Activated CD4-positive, alpha-beta T cell treated with anti-CD3 and anti-CD28 coated beads for 36 hours (primary cell): ENCODE data around the gene ISX. TPM values are rescaled to one million over a fixed set of nuclear protein-coding genes. Genes with fewer than 3 reads are reported as not detected.

ENCODE experiments used
- ATAC-seq: fragments of 200-7000 bp; cut with Tn5 transposase; one replicate; pipeline ENCODE4 v1.10.0; 2021; ENCODE audit warnings: mild to moderate bottlenecking, moderate library complexity
- CTCF ChIA-PET: fragments of 350-600 bp; sonication (Branson Sonifier 250); formaldehyde crosslinking; loops from one replicate; lab custom pipeline; 2021; ENCODE audit warnings: antibody characterized with exemption; lab: Charles Lee
- POLR2A ChIA-PET: fragments of 350-600 bp; sonication (Branson Sonifier 250); formaldehyde crosslinking; loops from one replicate; lab custom pipeline; 2021; ENCODE audit warnings: antibody characterized with exemption, inconsistent platforms; lab: Charles Lee
- DNase-seq: peaks from one replicate; pipeline ENCODE4 v3.0.0-alpha.2; 2020
- H3K27ac Mint-ChIP-seq: one replicate; pipeline ENCODE4 v1.8.0; 2021; ENCODE audit warnings: mixed read lengths
- H3K27me3 Mint-ChIP-seq: one replicate; pipeline ENCODE4 v1.8.0; 2021; ENCODE audit warnings: mixed read lengths
- H3K36me3 Mint-ChIP-seq: one replicate; pipeline ENCODE4 v1.8.0; 2021; ENCODE audit warnings: low read depth, mixed read lengths
- H3K4me1 Mint-ChIP-seq: one replicate; pipeline ENCODE4 v1.8.0; 2021; ENCODE audit warnings: mixed read lengths
- H3K4me3 Mint-ChIP-seq: one replicate; pipeline ENCODE4 v1.8.0; 2021; ENCODE audit warnings: mild to moderate bottlenecking, moderate library complexity, mixed read lengths
- H3K9me3 Mint-ChIP-seq: one replicate; pipeline ENCODE4 v1.8.0; 2021; ENCODE audit warnings: low read depth, mixed read lengths
- intact Hi-C, 2 experiments: fragments of 100-400 bp; cut with DNase I in 1 of 2; cut with micrococcal nuclease in 1 of 2; formaldehyde crosslinking; loops; one replicate each; pipeline versions ENCODE4 v1.14.2 to v1.15.1; 2022 to 2024; cut with DNase I, micrococcal nuclease
- total RNA-seq, 2 experiments: library from RNA; stranded (reverse); gene quantifications; one replicate each; pipeline ENCODE4 v1.2.3, GENCODE V29; 2021

ISX gene
- total RNA-seq, 2 experiments from 2014 or later = not detected

GRCh38 chr22:35132568-35132967, 66.6 kb downstream of the ISX start:
- Mint-ChIP-seq H3K27me3 (peaks cover 38% of the 10 kb centered on the region), H3K27ac (no peak overlapping the region), H3K4me1 (no peaks in the 10 kb centered on the region), H3K9me3 (no peaks in the 10 kb centered on the region), H3K4me3 (no peak overlapping the region), H3K36me3 (no peaks in the 10 kb centered on the region)
- intact Hi-C loops = no loop called here
- CTCF ChIA-PET = interaction anchor here (0.8 to 1.7 kb wide), 2 partner anchors 12 to 21 kb away, joined by 4 to 8 read pairs; no protein-coding TSS in a partner anchor
- ATAC-seq = no peak
- POLR2A ChIA-PET = interaction anchor here (0.6 to 0.7 kb wide), 2 partner anchors 73 to 147 kb away, joined by 3 read pairs; no protein-coding TSS in a partner anchor
- no peak for DNase-seq

GRCh38 chr22:35133702-35134380, 67.9 kb downstream of the ISX start:
- ATAC-seq (no peak), DNase-seq (no peak)
- no peak overlapping the region for H3K27ac Mint-ChIP-seq
- H3K36me3 Mint-ChIP-seq = no peaks in the 10 kb centered on the region
- no peaks in the 10 kb centered on the region for H3K9me3 Mint-ChIP-seq
- POLR2A ChIA-PET = no interaction called here
- H3K4me1 Mint-ChIP-seq = no peaks in the 10 kb centered on the region
- peaks cover 32% of the 10 kb centered on the region for H3K27me3 Mint-ChIP-seq
- no peak overlapping the region for H3K4me3 Mint-ChIP-seq
- intact Hi-C loops = no loop called here
- CTCF ChIA-PET = no interaction called here

- Mint-ChIP-seq H3K36me3 (no peaks in the 10 kb centered on the region), H3K4me3 (no peak overlapping the region), H3K9me3 (no peaks in the 10 kb centered on the region), H3K27ac (no peak overlapping the region), H3K27me3 (peaks cover 32% of the 10 kb centered on the region), H3K4me1 (no peaks in the 10 kb centered on the region)
- intact Hi-C loops = no loop called here
- no peak for ATAC-seq
- DNase-seq = no peak
- ChIA-PET CTCF (interaction anchor here (0.6 kb wide), 1 partner anchor 102 kb away, joined by 3 read pairs; no protein-coding TSS in a partner anchor), POLR2A (no interaction called here)
These were observed 68.7 kb downstream of the ISX start for GRCh38 chr22:35134637-35135036.

- H3K4me1 Mint-ChIP-seq = no peaks in the 10 kb centered on the region
- no peak overlapping the region for H3K27ac Mint-ChIP-seq
- intact Hi-C loops = no loop called here
- H3K27me3 Mint-ChIP-seq = peaks cover 32% of the 10 kb centered on the region
- ChIA-PET POLR2A (no interaction called here), CTCF (interaction anchor here (0.6 kb wide), 1 partner anchor 101 kb away, joined by 3 read pairs; no protein-coding TSS in a partner anchor)
- ATAC-seq = no peak
- H3K9me3 Mint-ChIP-seq = no peaks in the 10 kb centered on the region
- no peak overlapping the region for H3K4me3 Mint-ChIP-seq
- no peaks in the 10 kb centered on the region for H3K36me3 Mint-ChIP-seq
- no peak for DNase-seq
These were observed 69.2 kb downstream of the ISX start for GRCh38 chr22:35135165-35135564.

Other genes starting within 250 kb of the ISX start
- 10 to 100 TPM; 36.8 to 37.6 TPM for gene HMGXB4, start 191.3 kb downstream of the ISX start, total RNA-seq
- gene TOM1, start 233.7 kb downstream of the ISX start, total RNA-seq = 10 to 100 TPM; 23.7 to 29.5 TPM